ENCODE data around the gene NDUFS7. TPM values are rescaled to one million over a fixed set of nuclear protein-coding genes. Genes with fewer than 3 reads are reported as not detected.

The NDUFS7 gene
- total and polyA plus RNA-seq, 4 donors = 43.0 to 164 (median 124) TPM

GRCh38 chr19:1384085-1384462 is 367 bp downstream of the NDUFS7 start:
- Histone ChIP-seq H3K4me3 (ENCODE audit: low read depth, low read length) (peak overlapping the region; percentile 84), H3K36me3 (ENCODE audit: control insufficient read depth, insufficient read depth, low read length) (peaks cover 49% of the 10 kb centered on the region), H3K27ac (ENCODE audit: low read depth, low read length) (peak overlapping the region; percentile 57), H3K9me3 (ENCODE audit: control insufficient read depth, insufficient read depth, low read length) (no peaks in the 10 kb centered on the region), H3K4me1 (ENCODE audit: control insufficient read depth, insufficient read depth, low read length) (peaks cover 40% of the 10 kb centered on the region), H3K27me3 (ENCODE audit: control insufficient read depth, insufficient read depth, low read length) (no peaks in the 10 kb centered on the region)
- no peak for DNase-seq (ENCODE audit: low read depth in 4 of 6, low spot score in 6 of 6)
- WGBS (ENCODE audit: insufficient coverage) = 0% methylated on average over 20 of the region's 23 CpGs

DNA sequence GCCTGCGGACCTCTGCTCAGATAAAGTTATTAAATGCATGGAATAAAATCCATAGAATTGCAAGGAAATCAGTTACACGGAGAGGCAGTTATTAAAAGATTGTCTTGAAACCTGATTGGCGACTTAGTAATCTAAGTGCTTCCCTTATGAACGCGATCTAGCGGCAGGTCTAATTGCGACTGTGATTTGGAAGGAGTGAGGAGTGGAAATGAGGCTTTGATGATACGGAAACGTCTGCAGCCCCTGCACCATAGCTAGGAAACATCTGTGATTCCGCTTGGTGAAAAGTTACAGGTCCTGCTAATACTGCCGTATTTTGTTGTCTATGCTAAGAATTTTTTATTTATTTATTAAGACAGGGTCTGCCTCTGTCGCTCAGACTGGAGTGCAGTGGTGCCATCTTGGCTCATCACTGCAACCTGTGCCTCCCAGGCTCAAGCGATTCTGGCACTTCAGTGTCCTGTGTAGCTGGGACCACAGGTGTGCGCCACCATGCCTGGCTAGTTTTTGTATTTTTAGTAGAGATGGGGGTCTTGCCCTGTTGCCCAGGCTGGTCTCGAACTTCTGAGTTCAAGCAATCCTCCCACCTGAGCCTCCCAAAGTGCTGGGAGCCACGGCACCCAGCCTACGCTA is 887 bp downstream of the NDUFS7 start:
- peak overlapping the region; percentile 57 for H3K27ac ChIP-seq (ENCODE audit: low read depth, low read length)
- H3K36me3 ChIP-seq (ENCODE audit: control insufficient read depth, insufficient read depth, low read length) = peaks cover 49% of the 10 kb centered on the region
- peaks cover 40% of the 10 kb centered on the region for H3K4me1 ChIP-seq (ENCODE audit: control insufficient read depth, insufficient read depth, low read length)
- no peaks in the 10 kb centered on the region for H3K9me3 ChIP-seq (ENCODE audit: control insufficient read depth, insufficient read depth, low read length)
- H3K4me3 ChIP-seq (ENCODE audit: low read depth, low read length) = peak overlapping the region; percentile 84
- no peaks in the 10 kb centered on the region for H3K27me3 ChIP-seq (ENCODE audit: control insufficient read depth, insufficient read depth, low read length)
- 30% methylated on average over 11 of the region's 17 CpGs for WGBS (ENCODE audit: insufficient coverage)
- no peak for DNase-seq (ENCODE audit: low read depth in 4 of 6, low spot score in 6 of 6)

GRCh38 chr19:1385816-1386215 is 2.1 kb downstream of the NDUFS7 start:
- H3K4me3 ChIP-seq (ENCODE audit: low read depth, low read length) = no peak overlapping the region
- H3K4me1 ChIP-seq (ENCODE audit: control insufficient read depth, insufficient read depth, low read length) = peaks cover 40% of the 10 kb centered on the region
- H3K27ac ChIP-seq (ENCODE audit: low read depth, low read length) = no peak overlapping the region
- 73% methylated on average over 3 of the region's 3 CpGs for WGBS (ENCODE audit: insufficient coverage)
- H3K27me3 ChIP-seq (ENCODE audit: control insufficient read depth, insufficient read depth, low read length) = no peaks in the 10 kb centered on the region
- DNase-seq (ENCODE audit: low read depth in 4 of 6, low spot score in 6 of 6) = no peak
- no peaks in the 10 kb centered on the region for H3K9me3 ChIP-seq (ENCODE audit: control insufficient read depth, insufficient read depth, low read length)
- peaks cover 55% of the 10 kb centered on the region for H3K36me3 ChIP-seq (ENCODE audit: control insufficient read depth, insufficient read depth, low read length)

DNA sequence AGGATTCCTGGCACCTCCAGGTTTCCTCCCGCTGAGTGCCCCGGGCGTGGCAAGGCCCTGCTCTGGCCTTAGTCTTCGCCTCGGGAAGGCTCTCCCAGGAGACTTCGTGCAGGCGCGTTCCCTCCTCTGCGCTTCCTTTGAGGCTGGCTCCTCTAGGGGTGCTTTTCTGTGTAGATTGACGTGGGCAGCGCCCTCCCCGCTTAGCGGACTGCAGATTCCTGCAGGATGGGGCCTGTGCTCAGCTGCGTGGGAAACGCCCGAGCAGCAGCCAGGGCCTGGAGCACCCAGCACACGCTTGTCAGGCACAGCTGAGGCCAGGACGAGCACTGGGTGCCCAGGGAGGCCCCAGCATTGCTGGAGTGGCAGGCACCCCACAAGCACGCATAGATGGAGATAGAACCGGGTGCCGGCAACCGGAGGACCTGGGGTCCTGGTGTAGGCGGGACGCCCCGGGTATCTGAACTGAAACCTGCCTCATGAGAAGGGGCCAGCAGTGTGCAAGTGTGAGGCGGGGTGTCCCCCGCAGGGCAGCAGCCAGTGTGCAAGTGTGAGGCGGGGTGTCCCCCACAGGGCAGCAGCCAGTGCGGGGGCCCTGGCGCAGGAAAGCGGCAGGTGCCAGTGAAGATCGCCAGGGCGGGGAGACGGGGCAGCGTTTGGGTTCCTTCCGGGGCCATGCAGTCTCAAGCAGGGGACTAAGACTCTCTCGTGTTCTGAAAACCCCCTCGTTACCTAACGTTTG is 3.4 kb downstream of the NDUFS7 start:
- H3K36me3 ChIP-seq (ENCODE audit: control insufficient read depth, insufficient read depth, low read length) = peaks cover 67% of the 10 kb centered on the region

DNA sequence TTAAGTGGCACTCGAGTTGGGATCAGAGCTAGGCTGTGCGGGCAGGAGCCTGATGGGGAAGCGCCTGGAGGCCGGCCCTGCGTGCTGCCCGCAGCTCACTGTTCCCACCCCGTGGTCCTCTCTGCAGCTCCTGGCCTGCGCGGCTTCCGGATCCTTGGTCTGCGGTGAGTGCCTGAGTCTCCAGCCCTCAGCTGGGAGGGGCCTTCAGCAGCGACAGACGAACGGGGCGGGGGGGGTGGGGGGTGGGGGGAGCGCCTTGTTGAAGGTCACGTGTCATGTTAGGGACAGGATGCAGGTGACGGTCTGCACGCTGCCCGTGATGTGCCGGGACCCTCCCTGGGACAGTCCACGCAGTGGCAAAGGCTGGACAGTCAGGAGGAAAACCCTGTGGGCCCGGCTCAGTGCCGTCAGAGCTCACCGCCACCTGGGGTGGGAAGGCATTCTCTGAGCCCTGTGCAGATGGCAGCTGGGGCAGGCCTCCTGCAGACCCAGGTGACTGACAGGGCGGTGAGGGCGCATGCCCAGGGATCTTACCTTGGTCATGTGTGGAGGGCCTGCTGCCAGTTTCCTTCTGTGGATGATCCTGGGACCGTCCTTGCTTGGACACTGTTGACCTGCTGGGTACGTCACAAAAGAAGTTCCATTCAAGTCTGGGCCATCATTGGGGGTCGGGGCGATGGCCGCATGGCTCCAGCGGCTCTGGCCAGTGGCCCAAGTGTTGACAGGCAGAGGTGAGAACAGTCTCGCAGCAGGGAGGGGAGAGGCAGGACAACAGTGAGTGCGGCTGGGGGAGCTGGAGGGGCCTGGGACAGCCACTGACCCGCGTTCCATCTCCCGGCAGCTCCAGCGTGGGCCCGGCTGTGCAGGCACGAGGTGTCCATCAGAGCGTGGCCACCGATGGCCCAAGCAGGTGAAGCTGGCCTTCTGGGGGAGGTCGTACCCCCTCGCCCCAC is 4.3 kb downstream of the NDUFS7 start:
- Histone ChIP-seq H3K4me3 (ENCODE audit: low read depth, low read length) (no peak overlapping the region), H3K27me3 (ENCODE audit: control insufficient read depth, insufficient read depth, low read length) (no peaks in the 10 kb centered on the region), H3K9me3 (ENCODE audit: control insufficient read depth, insufficient read depth, low read length) (no peaks in the 10 kb centered on the region), H3K4me1 (ENCODE audit: control insufficient read depth, insufficient read depth, low read length) (peaks cover 28% of the 10 kb centered on the region), H3K36me3 (ENCODE audit: control insufficient read depth, insufficient read depth, low read length) (peaks cover 76% of the 10 kb centered on the region), H3K27ac (ENCODE audit: low read depth, low read length) (no peak overlapping the region)
- no peak for DNase-seq (ENCODE audit: low read depth in 4 of 6, low spot score in 6 of 6)
- 91% methylated on average over 42 of the region's 45 CpGs for WGBS (ENCODE audit: insufficient coverage)

More for the DNA sequence above, 3.4 kb downstream of the NDUFS7 start:
- H3K4me3 ChIP-seq (ENCODE audit: low read depth, low read length) = no peak overlapping the region
- no peaks in the 10 kb centered on the region for H3K27me3 ChIP-seq (ENCODE audit: control insufficient read depth, insufficient read depth, low read length)
- WGBS (ENCODE audit: insufficient coverage) = 89% methylated on average over 39 of the region's 39 CpGs
- no peak overlapping the region for H3K27ac ChIP-seq (ENCODE audit: low read depth, low read length)
- H3K9me3 ChIP-seq (ENCODE audit: control insufficient read depth, insufficient read depth, low read length) = no peaks in the 10 kb centered on the region
- peaks cover 28% of the 10 kb centered on the region for H3K4me1 ChIP-seq (ENCODE audit: control insufficient read depth, insufficient read depth, low read length)
- DNase-seq (ENCODE audit: low read depth in 4 of 6, low spot score in 6 of 6) = no peak

GRCh38 chr19:1388637-1389026 is 4.9 kb downstream of the NDUFS7 start:
- Histone ChIP-seq H3K4me1 (ENCODE audit: control insufficient read depth, insufficient read depth, low read length) (peaks cover 28% of the 10 kb centered on the region), H3K9me3 (ENCODE audit: control insufficient read depth, insufficient read depth, low read length) (no peaks in the 10 kb centered on the region), H3K27ac (ENCODE audit: low read depth, low read length) (no peak overlapping the region), H3K36me3 (ENCODE audit: control insufficient read depth, insufficient read depth, low read length) (peaks cover 82% of the 10 kb centered on the region), H3K27me3 (ENCODE audit: control insufficient read depth, insufficient read depth, low read length) (no peaks in the 10 kb centered on the region), H3K4me3 (ENCODE audit: low read depth, low read length) (no peak overlapping the region)
- DNase-seq (ENCODE audit: low read depth in 4 of 6, low spot score in 6 of 6) = no peak
- WGBS (ENCODE audit: insufficient coverage) = 93% methylated on average over 16 of the region's 17 CpGs

- H3K36me3 ChIP-seq (ENCODE audit: control insufficient read depth, insufficient read depth, low read length) = peaks cover 89% of the 10 kb centered on the region
- WGBS (ENCODE audit: insufficient coverage) = 85% methylated on average over 32 of the region's 39 CpGs
- no peaks in the 10 kb centered on the region for H3K9me3 ChIP-seq (ENCODE audit: control insufficient read depth, insufficient read depth, low read length)
- H3K27ac ChIP-seq (ENCODE audit: low read depth, low read length) = no peak overlapping the region
- peaks cover 25% of the 10 kb centered on the region for H3K4me1 ChIP-seq (ENCODE audit: control insufficient read depth, insufficient read depth, low read length)
- H3K27me3 ChIP-seq (ENCODE audit: control insufficient read depth, insufficient read depth, low read length) = no peaks in the 10 kb centered on the region
- H3K4me3 ChIP-seq (ENCODE audit: low read depth, low read length) = no peak overlapping the region
- no peak for DNase-seq (ENCODE audit: low read depth in 4 of 6, low spot score in 6 of 6)
Observed at GRCh38 chr19:1389033-1389940, 5.6 kb downstream of the NDUFS7 start.

DNA sequence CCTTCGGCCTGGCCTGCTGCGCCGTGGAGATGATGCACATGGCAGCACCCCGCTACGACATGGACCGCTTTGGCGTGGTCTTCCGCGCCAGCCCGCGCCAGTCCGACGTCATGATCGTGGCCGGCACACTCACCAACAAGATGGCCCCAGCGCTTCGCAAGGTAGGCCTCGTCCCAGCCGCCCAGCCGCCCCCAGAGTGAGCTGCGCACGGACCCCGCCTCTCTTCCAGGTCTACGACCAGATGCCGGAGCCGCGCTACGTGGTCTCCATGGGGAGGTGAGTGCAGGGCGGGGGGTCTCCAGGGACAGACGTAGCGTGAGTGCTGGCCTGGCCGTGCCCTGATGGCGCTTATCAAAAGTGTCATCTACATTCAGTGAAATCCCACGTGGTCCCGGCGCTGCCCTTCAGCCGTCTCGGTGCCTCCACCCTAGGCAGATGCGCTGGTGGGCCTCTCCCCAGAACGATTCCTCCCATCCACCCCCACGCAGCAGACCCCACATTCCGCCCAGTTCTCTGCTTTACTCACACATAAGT is 7.2 kb downstream of the NDUFS7 start:
- H3K4me3 ChIP-seq (ENCODE audit: low read depth, low read length) = no peak overlapping the region
- no peak overlapping the region for H3K27ac ChIP-seq (ENCODE audit: low read depth, low read length)
- WGBS (ENCODE audit: insufficient coverage) = 94% methylated on average over 39 of the region's 42 CpGs
- H3K36me3 ChIP-seq (ENCODE audit: control insufficient read depth, insufficient read depth, low read length) = peaks cover 99% of the 10 kb centered on the region
- DNase-seq (ENCODE audit: low read depth in 4 of 6, low spot score in 6 of 6) = no peak
- H3K9me3 ChIP-seq (ENCODE audit: control insufficient read depth, insufficient read depth, low read length) = no peaks in the 10 kb centered on the region
- H3K27me3 ChIP-seq (ENCODE audit: control insufficient read depth, insufficient read depth, low read length) = no peaks in the 10 kb centered on the region
- peaks cover 15% of the 10 kb centered on the region for H3K4me1 ChIP-seq (ENCODE audit: control insufficient read depth, insufficient read depth, low read length)

All from spinal cord (tissue), 10 donors.